HL-60 (cell line): ENCODE results near the gene MRPL49.
A peak's percentile ranks its signal among the peaks of the same experiment; 100 is the strongest.

Experiments
- DNase-seq, 2 experiments: peaks; one replicate each; pipeline ENCODE4 v3.0.0-alpha.2; 2010 to 2020; ENCODE audit warnings: low read depth in 1 of 2, low spot score in 1 of 2
- H3K27ac ChIP-seq: fragments of 250-450 bp; sonication (Bioruptor Pico); replicated peaks from 2 replicates; pipeline ENCODE4 v1.5.1; 2020; ENCODE audit warnings: mild to moderate bottlenecking, moderate library complexity
- H3K27me3 ChIP-seq: fragments of 250-450 bp; sonication (Bioruptor Pico); 2 replicates; pipeline ENCODE4 v1.5.1; 2021; ENCODE audit warnings: mild to moderate bottlenecking, moderate library complexity; ENCODE audit not compliant: insufficient read depth, poor library complexity, severe bottlenecking
- H3K4me3 ChIP-seq: replicated peaks from 2 replicates; pipeline ENCODE4 v1.5.1; 2011; ENCODE audit warnings: mild to moderate bottlenecking, control low read depth, low read length; ENCODE audit not compliant: insufficient read depth
- GABPA ChIP-seq: IDR thresholded peaks from 2 replicates; pipeline ENCODE4 v1.6.1; 2012; ENCODE audit warnings: low read depth
- POLR2AphosphoS5 ChIP-seq: IDR thresholded peaks from 2 replicates; pipeline ENCODE4 v1.6.1; 2012; ENCODE audit warnings: low read depth
- REST ChIP-seq: IDR thresholded peaks from 2 replicates; pipeline ENCODE4 v1.6.1; 2012; ENCODE audit warnings: low read depth; ENCODE audit not compliant: insufficient replicate concordance
- SPI1 ChIP-seq: IDR thresholded peaks from 2 replicates; pipeline ENCODE4 v1.6.1; 2012; ENCODE audit warnings: low read depth, mild to moderate bottlenecking, borderline replicate concordance
- TF ChIP-seq, protein P1 (sequence below): IDR thresholded peaks from one replicate; pipeline ENCODE4 v1.5.1; 2011; ENCODE audit warnings: low read length, control low read depth, inconsistent platforms; ENCODE audit not compliant: insufficient read depth

Gene MRPL49

DNA sequence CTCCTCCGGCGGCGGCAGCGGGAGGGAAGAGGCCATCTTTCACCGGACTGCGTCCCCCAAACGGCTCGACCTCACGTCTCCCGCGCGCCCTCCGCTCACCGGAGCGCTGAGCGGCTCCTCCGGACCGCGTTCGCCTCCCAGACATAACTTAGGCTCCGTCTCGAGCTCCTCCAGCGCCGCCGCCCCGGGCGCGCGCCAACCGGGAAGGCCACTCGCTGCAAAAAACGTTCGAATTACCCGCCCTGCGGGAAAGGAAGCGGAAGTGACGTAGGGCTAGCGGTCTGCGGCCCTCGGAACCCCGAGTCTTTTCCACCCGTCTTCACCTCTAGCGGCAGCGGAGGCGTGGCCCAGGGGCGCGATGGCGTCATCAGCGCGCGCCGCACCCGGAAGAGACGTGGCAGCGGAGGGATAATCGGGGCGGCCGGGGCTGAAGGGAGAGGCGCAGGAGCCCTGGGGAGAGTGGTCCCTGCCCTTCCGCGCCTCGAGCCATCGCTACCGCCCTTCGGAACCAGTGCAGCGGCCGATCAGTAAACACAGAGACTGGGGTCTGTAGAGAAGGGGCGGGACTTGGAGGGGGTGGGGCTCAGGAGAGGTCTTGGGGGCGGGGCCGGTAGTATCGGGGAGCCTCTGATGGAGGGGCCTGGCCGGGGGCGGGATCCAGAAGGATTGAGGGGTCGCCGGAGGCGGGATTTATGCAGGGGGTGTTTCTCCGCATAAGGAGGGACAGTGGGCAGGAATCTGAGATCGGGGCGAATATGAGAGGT is 38.1 kb upstream of the MRPL49 start, which contains the start of the genes CDCA5 and ZFPL1:
CDCA5 (minus strand) TSS at position 207 of the 764 bp plus-strand sequence; CDS start at position 145, 62 bp downstream.
ZFPL1 (plus strand) TSS at position 389 of the 764 bp plus-strand sequence. CDS start 477 bp downstream, outside the sequence.
- TF ChIP-seq SPI1 (peak; percentile 66; the same call in 1 of the 2 replicates), GABPA (peak; percentile 93), REST (no peak), POLR2AphosphoS5 (peak; percentile 89)
- TF ChIP-seq, protein P1, sequence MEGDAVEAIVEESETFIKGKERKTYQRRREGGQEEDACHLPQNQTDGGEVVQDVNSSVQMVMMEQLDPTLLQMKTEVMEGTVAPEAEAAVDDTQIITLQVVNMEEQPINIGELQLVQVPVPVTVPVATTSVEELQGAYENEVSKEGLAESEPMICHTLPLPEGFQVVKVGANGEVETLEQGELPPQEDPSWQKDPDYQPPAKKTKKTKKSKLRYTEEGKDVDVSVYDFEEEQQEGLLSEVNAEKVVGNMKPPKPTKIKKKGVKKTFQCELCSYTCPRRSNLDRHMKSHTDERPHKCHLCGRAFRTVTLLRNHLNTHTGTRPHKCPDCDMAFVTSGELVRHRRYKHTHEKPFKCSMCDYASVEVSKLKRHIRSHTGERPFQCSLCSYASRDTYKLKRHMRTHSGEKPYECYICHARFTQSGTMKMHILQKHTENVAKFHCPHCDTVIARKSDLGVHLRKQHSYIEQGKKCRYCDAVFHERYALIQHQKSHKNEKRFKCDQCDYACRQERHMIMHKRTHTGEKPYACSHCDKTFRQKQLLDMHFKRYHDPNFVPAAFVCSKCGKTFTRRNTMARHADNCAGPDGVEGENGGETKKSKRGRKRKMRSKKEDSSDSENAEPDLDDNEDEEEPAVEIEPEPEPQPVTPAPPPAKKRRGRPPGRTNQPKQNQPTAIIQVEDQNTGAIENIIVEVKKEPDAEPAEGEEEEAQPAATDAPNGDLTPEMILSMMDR: no peak
- Histone ChIP-seq H3K27me3 (no peaks in the 10 kb centered on the region), H3K27ac (peak within 1 kb of the TSS; percentile 97), H3K4me3 (peak within 1 kb of the TSS; percentile 90)
- DNase-seq: peak; percentile 95

DNA sequence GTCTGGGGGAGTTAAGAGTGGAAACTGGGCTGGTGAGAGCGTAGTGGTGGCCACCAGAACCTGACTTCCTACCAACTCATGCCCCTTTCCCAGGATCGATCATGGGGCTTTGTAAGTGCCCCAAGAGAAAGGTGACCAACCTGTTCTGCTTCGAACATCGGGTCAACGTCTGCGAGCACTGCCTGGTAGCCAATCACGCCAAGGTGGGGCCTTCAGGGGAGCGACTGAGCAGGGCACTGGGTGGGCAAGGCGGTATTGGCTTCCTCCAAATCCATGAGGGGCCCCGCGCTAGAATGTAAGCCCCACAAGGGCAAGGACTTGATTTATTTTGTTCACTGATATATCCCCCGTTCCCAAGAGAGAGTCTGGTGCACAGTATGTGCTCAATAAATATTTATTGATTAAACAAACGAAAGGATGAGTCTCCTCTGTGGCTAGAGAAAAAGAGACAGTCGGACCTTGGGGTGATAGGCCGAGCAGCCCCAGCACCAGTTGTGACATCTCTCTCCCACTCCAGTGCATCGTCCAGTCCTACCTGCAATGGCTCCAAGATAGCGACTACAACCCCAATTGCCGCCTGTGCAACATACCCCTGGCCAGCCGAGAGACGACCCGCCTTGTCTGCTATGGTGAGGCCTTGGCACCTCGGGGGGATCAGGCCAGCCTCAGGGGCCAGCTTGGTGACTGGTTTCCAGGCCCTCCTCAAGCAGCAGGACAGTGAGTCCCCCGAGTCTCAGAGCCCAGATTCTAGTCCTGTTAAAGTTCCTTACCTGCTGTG is 37.3 kb upstream of the MRPL49 start:
- DNase-seq: no peak
- H3K4me3 ChIP-seq: peak overlapping the region; percentile 90
- peak overlapping the region; percentile 97 for H3K27ac ChIP-seq
- TF ChIP-seq GABPA (no peak), POLR2AphosphoS5 (no peak), REST (no peak), SPI1 (no peak)
- TF ChIP-seq, protein P1: no peak
- no peaks in the 10 kb centered on the region for H3K27me3 ChIP-seq

GRCh38 chr11:65085446-65085845 is 36.7 kb upstream of the MRPL49 start:
- DNase-seq: no peak
- TF ChIP-seq GABPA (no peak), POLR2AphosphoS5 (no peak), REST (no peak), SPI1 (peak; percentile 44; the same call in 1 of the 2 replicates)
- TF ChIP-seq, protein P1: no peak
- no peak overlapping the region for H3K4me3 ChIP-seq
- peak overlapping the region; percentile 97; the same call in 1 of the 2 replicates for H3K27ac ChIP-seq
- no peaks in the 10 kb centered on the region for H3K27me3 ChIP-seq
